GM04504 (cell line): ENCODE data around the gene IFITM10.

Source experiments
- DNase-seq: peaks from one replicate; pipeline ENCODE4 v3.0.0-alpha.2; 2012; ENCODE audit warnings: low read depth

The IFITM10 gene

DNA sequence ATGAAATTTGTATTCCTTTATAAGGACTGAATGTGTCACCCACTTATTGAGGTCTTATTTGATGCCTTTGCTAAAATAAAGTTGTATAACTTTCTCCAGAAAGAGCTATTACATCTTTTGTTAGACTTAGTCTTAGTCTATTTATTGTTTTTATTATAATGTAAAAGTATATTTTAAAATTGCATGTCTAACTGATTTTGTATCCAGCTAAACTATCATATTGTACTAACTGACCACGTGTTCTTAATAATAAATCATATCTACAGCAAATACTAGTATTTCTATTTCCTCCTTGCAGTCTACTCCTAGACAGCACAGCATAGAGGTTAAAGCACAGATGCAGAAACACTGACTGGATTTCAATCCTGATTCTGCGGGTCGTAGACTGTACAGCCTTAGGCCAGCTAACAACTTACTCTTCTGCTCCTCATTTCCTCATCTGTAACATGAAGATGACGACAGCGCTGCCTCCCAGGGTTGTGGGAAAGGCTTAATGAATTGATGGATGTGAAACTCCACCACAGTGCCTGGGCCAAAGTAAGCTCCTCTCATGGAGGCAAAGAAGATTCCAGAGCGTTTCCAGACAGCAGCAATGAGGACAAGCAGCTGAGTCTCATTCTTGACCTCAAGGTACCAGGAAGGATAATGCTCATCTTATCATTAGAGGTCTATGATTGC lies 13.2 kb downstream of the IFITM10 start:
- DNase-seq: no peak

DNA sequence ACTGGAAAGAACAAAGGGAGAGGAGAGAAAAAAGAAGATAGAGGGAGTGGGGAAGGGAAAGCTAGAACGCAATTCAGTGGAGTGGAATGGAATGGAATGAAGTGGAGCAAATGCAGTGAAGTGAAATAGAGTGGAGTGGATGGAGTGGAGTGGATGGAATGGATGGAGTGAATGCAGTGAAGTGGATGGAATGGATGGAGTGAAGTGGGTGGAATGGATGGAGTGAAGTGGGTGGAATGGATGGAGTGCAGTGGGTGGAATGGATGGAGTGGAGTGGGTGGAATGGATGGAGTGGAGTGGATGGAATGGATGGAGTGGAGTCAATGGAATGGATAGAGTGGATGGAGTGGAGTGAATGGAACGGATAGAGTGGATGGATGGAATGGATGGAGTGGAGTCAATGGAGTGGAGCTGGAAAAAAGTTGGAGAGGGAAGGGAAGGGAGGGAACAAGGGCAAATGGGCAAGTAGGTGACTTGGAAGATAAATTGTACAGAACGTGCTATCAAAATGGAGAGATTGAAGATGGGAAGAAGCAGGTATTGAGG lies 13.9 kb downstream of the IFITM10 start:
- DNase-seq: no peak

DNA sequence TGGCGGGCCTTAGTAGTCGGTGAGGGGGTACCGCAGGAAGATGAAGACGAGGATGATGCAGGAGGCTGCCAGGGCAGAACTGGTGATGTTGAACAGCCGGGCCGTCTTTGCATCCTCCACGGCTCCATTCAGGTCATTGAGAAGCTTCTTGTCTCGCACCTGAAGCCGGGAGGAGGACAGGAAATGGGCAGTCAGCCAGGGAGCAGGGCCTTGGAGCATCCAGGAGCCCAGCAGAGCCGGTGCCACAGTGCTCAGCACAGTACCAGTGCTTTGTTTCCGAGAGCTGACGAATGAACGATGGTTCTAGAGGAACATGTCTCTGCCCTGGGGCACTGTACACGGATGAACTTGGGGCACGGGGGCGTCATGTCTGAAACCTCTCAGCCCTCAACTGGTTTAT lies 15.1 kb downstream of the IFITM10 start:
- DNase-seq: no peak

DNA sequence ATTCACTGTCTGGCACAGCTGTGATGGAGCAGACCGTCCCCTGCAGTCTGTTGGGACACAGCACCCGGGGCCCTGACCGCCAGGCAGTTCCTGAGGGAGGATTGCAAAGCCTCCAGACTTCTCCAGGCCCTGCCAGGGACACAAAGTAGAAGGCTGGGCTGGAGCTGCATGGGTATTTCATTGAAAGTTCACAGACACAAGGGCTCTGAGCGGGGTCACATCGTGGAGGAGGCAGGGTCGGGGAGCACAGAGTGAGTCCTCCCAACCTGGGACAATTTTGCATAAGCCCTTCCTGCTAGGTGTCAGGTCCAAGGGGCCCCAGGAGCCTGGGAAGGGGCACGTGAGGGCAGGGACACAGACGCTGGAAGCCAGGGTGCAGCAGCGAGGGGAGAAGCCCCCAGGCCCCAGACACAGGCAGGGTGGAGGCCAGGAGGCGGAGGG lies 15.7 kb downstream of the IFITM10 start:
- no peak for DNase-seq

DNA sequence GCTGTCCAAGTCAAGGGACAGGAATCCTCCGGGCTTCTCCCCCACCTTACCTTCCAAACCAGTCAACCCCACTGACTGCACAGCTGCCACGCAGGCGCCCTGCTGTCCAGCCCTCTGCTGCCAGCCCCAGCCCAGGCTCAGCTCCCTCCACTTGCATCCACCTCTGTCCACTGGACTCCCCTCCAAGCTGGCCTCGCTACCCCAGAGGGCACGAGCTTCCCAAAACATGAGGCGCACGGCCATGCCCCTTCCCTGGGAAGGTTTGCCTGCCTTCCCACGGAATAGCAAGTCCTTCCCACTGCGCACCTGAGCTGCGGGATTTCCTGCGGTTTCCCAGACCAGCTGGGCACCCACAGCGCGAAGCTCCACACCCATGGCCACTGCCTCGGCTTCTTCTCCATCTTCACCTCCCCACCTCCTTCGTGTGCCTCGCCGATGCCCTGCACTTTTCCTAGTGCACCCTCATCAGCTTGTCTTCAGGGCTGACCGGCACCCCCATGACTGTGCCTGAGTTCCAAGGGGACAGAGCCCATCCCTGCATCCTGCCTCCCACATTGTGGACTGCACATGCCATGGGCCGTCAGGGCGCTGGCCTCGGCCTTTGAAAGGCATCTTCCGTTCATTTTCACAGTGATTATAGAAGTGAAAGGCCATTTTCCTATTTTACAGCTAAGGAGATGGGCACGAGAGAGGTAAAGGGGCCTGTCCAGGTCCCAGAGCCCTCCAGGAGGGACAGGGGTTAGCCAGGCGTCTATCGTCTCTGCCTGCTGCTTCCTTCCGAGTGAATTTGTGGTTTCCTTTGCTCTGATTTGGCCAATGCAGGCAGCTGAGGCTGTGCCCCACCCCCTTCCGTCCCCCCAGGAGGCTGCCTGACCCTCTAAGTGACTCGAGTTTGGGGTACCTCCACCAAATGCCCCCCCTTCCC lies 16.4 kb downstream of the IFITM10 start:
- DNase-seq: no peak

DNA sequence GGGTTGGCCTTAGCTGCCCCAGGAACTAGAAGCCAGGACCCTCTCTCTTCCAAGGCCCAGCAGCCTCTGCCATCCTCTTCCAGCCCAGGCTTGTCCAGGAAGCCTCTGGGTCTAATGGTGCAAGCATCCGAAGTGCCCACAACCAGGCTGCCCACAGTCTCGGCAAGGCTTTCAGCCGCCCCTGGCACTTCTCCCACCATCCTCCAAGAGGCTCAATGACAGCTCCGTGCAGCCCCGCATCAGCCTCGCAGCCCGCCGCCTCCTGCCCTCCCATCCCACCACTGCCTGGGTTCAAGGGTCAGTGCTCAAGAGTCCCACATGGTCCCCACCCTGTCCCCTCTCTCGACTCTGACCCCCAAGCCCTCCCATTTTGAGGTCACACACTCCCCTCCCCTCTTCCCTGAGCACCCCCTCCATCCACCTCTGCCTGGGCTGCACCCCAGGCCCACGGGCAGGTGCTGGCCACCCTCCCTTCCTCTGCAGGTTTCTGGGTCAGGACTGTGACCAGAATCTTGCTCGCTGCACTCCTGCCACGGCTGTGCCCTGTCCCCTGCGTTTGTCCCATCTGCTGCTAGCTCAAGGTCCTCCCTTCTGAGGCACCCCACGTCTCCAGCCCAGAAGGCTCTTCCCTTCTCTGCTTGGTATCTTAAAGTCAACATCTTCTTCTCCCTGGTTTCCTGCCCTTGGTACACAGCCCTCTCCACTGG lies 17.2 kb downstream of the IFITM10 start:
- no peak for DNase-seq

DNA sequence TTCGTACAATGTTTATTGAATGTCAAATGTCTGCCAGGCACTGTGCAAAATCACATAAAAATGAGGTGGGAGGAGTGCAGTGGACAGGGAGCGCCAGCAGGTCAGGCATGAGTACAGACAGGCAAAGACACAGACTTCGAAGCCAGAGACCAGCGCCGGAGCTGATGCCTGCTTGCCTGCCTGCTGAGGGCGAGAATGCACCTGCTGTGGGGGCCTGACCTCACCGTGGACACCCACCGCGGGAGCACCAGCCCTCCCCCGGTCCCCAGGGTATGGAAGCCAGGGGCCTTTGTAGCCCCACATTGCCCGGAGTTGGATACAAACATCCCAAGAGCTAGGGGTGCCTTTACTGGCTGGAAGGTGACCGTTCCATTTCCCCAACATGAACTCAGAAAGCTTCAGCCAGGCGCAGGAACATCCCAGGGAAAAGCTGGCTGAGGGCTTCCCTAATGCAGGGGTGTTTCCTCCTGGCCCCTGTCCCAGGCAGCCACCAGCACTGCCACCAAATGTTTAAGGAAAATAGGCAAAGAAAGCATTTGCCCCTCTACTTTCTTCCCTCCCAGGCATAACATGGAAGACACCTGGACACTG lies 17.9 kb downstream of the IFITM10 start:
- DNase-seq: no peak

DNA sequence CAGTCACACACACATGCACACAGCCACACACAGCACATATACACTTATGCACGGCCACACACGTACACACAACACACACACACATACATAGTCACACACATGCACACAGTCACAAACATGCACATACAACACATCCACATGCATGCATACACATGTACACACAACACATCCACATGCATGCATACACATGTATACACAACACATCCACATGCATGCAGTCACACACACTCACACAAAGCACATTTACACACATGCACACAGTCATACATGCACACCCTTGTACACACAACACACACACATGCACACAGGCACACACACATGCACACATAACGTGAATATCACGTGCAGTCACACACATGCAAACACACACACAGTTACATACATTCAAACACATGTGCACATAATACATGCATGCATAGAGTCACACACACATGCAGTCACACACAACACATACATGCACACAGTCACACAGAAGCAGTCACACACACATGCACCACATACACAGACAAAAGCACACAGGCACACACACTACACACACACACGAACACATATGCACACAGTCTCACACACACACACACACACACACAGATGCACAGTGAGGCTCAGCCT lies 18.8 kb downstream of the IFITM10 start:
- DNase-seq: no peak

DNA sequence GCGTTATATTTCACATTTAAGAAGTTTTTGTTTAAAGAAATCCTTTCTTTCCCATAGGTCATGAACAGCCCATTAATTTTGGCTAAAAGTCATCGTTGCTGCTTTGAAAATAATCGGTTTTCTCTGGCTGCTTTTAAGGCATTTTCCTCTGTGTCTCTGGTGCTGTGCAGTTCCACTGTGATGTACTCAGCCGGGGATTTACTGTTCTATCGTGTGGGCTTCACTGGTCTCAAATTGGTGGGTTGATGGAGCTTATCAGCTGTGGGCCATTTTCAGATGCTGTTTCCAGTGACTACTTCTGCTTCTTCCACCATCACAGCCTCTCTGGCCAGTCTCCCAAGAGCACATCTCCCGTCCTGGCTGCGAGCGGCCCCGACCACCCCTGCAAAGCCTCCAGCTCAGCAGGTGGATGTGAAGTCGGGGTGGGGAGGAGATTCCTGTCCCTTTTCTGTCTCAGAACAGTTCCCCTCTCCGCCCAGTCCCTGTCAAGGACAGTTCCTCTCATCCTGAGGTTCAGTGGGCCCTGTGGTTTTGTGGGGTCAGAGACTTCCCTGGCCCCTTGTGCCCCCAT lies 20.3 kb downstream of the IFITM10 start:
- no peak for DNase-seq

DNA sequence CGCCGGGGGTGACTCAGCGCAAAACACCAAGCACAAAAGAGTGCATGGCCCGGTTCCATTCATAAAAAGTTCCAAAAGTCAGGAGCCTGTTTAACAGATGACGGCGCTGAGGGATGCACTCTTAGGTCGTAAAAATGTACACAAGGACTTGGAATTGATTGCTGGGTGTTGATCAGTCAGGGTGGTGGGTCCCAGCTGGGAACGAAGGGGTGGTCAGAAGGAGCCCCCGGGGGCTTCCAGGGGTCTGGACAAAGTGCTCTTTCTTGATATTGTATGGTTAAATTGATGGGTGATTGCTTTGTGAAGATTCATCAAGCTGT lies 20.7 kb downstream of the IFITM10 start:
- DNase-seq: peak; percentile 62

DNA sequence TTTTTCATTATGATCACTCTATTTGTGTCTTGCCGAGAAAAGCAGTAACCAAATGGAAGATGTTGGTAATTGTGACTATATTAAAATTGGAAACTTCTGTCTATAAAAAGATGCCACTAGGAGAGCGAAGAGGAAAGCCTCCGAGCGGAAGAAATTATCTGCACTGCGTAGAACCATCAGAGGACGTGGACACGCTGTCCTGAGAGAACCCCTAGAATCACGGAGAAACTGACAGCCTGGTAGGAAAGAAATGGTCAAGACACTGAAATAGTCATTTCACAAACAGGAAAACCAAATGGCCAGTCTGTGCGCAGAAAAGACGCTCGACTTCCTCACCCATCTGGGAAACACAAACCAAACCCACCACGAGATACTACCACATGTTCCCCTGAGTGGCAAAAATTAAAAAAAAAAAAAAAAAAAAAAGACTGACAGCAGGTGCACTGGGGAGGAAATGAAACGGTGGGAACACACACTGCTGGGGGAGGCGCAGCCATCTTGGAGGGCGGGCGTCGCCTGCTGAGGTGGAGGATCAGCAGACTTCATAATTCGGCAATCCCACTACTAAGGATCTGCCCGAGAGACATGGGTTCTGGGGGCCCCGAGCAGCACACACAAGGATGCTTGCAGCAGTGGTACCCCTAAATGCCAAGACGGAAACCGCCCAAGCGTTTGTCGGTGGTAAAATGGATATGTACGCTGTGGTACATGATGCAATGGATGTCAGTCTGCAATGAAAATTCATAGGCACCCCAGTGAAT lies 21.3 kb downstream of the IFITM10 start:
- DNase-seq: no peak

DNA sequence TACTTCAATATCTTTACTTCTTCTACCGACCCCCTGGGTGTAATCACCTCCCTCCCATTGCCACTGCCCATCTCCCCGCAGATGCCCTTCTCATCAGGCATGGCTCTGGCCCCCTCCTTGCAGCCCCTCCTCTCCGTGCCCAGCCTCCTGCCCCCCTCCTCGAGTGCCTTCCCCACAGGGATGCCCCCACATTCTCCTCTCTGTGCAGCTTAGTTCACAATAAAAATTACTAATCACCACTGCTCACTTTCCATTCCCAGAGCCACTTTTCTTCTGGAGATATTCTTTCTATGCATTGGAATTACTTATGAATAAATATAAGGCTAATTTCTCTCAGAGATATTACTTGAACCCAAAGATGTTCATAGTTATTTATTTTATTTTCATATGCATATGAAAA lies 22.1 kb downstream of the IFITM10 start:
- no peak for DNase-seq

DNA sequence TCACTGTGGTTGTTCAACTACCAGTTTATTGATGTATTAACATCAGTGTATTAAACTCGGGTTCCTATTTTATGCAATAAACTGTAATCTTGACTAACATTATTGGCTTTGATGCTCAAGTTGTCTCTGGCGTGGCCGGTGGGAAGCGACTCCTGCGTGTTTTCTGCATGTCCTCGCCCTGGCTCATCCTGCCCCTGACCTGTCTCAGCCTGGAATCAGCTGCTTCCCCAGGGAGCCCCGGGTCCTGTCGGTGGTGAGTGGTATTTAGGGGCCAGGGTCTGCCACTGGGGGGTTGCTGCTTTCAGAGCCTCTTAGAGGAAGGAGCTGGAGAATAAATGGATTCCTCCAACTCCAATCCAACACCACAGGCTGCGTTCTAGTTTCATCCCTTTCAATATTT lies 22.5 kb downstream of the IFITM10 start:
- DNase-seq: no peak

DNA sequence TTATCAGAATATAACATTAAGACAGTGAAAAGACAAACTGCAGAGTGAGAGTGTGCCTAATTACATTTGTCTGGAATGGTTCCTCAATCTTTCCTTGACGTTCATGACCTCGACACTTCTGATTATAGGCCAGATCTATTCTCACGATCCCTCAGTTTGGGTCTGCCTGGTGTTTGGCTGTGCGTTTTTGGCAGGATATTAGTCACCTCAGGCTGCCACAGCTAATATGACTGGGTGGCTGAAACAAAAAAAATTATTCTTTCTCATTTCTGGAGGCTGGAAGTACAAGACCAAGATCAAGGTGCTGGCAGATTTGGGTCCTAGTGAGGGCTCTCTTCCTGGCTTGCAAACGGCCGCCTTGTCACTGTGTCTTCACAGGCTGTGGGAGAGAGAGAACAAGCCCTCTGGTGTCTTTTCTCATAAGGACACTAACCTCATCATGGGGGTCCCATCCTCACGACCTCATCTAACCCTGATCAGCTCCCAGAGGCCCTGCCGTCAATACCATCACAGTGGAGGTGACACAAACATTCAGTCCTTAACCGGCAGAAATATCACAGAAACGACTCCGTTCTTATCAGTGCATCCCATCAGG lies 23.2 kb downstream of the IFITM10 start:
- no peak for DNase-seq

DNA sequence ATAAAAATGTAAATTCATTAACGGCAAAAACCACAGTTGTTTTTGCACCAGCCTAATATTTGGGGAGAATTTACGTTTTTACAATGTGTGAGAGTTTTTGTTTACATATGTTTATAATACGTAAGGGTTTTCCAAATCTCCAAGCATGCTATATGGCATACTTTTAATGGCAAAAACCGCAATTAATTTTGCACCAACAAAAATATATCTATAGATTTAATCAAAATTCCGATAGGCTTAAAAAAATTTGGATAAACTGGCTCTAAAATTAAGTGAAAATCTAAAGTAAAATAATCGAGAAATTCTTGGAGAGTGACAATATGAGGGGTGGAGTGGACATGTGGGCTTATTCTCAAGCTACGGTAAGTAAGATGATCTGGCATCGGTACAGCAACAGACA lies 30.6 kb downstream of the IFITM10 start:
- no peak for DNase-seq

DNA sequence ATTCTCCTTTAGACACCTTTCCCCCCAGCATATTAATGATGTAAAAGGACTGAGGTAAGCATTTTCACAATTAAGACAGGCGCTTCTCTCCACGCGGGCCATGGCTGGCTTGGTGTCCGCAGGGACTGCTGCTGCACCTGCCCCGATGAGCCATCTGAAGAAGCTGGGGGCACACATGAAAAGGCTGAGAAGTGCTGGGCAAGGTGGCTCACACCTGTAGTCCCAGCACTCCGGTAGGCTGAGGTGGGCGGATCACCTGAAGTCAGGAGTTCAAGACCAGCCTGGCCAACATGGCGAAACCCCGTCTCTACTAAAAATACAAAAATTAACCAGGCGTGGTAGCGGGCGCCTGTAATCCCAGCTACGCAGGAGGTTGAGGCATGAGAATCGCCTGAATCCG lies 32.1 kb downstream of the IFITM10 start:
- DNase-seq: no peak

DNA sequence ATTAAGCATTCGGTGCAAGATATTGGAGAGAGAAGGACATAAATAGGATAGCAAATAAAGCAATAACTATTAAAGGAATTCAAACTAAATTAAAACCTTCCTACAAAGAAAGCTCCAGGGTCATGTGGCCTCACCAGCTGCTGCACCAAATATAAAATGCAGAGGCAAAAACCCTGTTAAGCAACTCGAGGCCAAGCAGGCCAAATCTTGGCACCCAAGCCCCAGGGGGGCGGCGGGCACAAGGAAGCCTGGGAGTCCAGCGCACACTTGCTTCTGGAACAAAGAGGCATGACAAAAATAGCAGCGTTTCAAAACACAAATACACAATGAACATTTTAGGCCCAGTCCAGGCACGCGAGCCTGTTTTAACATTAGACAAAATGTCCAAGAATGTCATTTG lies 32.6 kb downstream of the IFITM10 start:
- no peak for DNase-seq

DNA sequence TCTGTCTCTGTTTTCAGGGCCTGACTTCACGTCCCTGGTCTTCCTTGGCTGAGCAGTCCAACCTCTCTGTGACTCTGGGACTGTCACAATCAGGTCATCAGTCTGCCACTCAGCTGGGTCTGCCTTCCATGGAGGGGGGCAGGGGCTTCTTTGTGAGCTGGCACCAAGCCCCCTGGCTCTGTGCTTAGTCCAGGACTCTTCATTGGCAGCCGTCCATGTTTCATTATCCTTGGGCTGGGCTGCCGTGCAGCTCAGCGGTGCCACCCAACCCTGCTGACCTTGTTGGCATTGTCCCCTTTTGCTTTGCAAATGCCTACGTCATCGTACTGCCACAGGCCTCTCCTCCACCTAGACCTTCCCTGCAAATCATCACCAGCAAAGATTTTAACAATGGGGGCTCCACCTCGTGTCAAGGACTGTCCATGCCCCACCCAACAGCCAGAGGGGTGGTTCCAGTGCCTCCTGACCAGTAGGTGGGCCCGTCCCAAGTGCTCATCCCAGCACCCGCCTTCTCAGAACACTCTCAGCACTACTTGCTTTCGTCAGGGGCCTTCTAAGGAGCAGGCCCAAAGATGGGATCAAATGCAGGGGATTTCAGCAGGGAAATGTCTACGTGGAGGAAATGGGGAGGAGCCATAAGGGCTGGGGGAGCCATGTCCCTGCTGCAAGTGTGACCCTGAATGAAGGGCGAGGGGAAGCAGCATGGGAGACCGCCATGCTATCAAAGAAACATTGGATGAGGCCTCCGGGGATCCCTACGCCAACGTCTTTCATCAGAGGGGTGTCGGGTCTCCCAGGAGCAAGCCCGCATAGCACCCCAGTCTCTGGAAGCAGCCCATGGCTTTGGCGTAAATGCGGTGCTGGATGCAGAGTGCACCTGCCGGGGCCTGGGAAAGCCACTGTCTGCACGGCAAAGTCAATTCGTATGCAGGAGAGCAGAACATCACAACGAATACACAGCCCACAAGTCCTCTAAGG lies 35.2 kb downstream of the IFITM10 start:
- DNase-seq: no peak

DNA sequence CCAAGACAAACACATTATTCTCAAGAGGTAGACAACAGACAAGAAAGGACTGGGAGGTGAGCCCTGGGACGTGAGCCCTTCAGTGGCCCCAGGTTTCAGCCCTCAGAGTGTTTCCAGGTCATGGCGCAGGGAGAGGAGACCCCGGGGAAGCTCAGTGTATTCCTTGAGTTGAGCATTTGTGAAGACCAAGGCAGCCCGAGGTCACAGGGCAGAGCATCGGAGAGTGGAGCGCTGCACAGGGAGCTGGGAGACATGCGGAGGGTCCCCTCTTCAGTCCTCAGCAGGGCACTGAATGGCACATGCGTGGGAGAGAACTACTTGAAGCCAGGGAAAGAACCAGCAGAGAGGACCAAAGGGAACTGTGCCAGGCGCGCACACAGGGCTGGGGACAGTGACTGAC lies 41.7 kb downstream of the IFITM10 start:
- DNase-seq: no peak
